AG04450 (cell line): ENCODE results near the gene SMYD5. TPM values are rescaled to one million over a fixed set of nuclear protein-coding genes. Genes with fewer than 3 reads are reported as not detected.

Experiments used
- CTCF ChIA-PET: fragments of 300-600, 350-600 bp; formaldehyde crosslinking; extraction: SDS; loops from one replicate; lab custom pipeline; 2022; ENCODE audit warnings: antibody characterized with exemption, inconsistent platforms; lab: Charles Lee
- POLR2A ChIA-PET: fragments of 350-600 bp; formaldehyde crosslinking; extraction: SDS; loops from one replicate; lab custom pipeline; 2021; ENCODE audit warnings: antibody characterized with exemption, inconsistent platforms; lab: Yijun Ruan, JAX
- DNase-seq: peaks from one replicate; pipeline ENCODE4 v3.0.0-alpha.2; 2011; ENCODE audit warnings: low read depth, low spot score
- H3K27ac ChIP-seq: one replicate; pipeline ENCODE4 v1.5.1; 2012; ENCODE audit warnings: low read depth, low read length, control low read depth
- H3K27me3 ChIP-seq: one replicate; pipeline ENCODE4 v1.6.0; 2012; ENCODE audit warnings: low read length; ENCODE audit not compliant: control insufficient read depth, insufficient read depth
- H3K4me3 ChIP-seq: 2 replicates; pipeline ENCODE4 v1.5.1; 2011; ENCODE audit warnings: mild to moderate bottlenecking, low read depth, low read length, control low read depth
- H3K9me3 ChIP-seq: 2 replicates; pipeline ENCODE4 v1.5.1; 2012; ENCODE audit warnings: low read length; ENCODE audit not compliant: control insufficient read depth, insufficient read depth
- CTCF ChIP-seq: IDR thresholded peaks from 2 replicates; pipeline ENCODE4 v1.5.1; 2011; ENCODE audit warnings: low read depth, low read length, control low read depth, inconsistent platforms
- polyA plus RNA-seq: library from polyadenylated mRNA; depleted of rRNA; stranded (reverse); fragments of >200 nt; gene quantifications from 2 replicates; pipeline ENCODE4 v1.2.3, GENCODE V29; 2011

Gene SMYD5
- polyA plus RNA-seq, 1 experiment = 10.4 TPM

GRCh38 chr2:73176205-73176880 is 37.7 kb upstream of the SMYD5 start:
- no peak for DNase-seq
- POLR2A ChIA-PET = interaction anchor here (1.3 to 1.6 kb wide), 2 partner anchors 36 to 87 kb away, joined by 6 to 7 read pairs; no protein-coding TSS in a partner anchor
- no peaks in the 10 kb centered on the region for H3K9me3 ChIP-seq
- H3K27me3 ChIP-seq = peaks cover 17% of the 10 kb centered on the region
- H3K27ac ChIP-seq = no peak overlapping the region
- CTCF ChIA-PET = interaction anchor here (0.6 to 6.0 kb wide), 61 partner anchors 10 to 422 kb away, joined by 3 to 118 read pairs (median 5); partner anchors contain the start of genes NOTO, SFXN5 and SPR
- no peak for TF ChIP-seq CTCF
- H3K4me3 ChIP-seq = peak overlapping the region; percentile 71

- ChIA-PET POLR2A (interaction anchor here (0.5 to 1.6 kb wide), 4 partner anchors 18 to 87 kb away, joined by 3 to 7 read pairs (median 5); partner anchors contain the start of gene CCT7), CTCF (interaction anchor here (0.6 to 6.0 kb wide), 75 partner anchors 9 to 661 kb away, joined by 3 to 118 read pairs (median 5); partner anchors contain the start of genes CCT7, NOTO, PRADC1 and SFXN5)
- peak overlapping the region; percentile 71 for H3K4me3 ChIP-seq
- H3K27me3 ChIP-seq = peaks cover 17% of the 10 kb centered on the region
- H3K27ac ChIP-seq = no peak overlapping the region
- peak; percentile 55 for DNase-seq
- no peaks in the 10 kb centered on the region for H3K9me3 ChIP-seq
- TF ChIP-seq CTCF = peak; percentile 91
These were observed 37.0 kb upstream of the SMYD5 start for GRCh38 chr2:73176881-73177644.

GRCh38 chr2:73177645-73178255 is 36.3 kb upstream of the SMYD5 start:
- no peak overlapping the region for H3K27ac ChIP-seq
- no peaks in the 10 kb centered on the region for H3K9me3 ChIP-seq
- CTCF ChIA-PET = interaction anchor here (0.5 to 6.0 kb wide), 73 partner anchors 8 to 661 kb away, joined by 3 to 118 read pairs (median 5); partner anchors contain the start of genes CCT7, NOTO, PRADC1 and SFXN5
- H3K4me3 ChIP-seq = no peak overlapping the region; the same call in 1 of the 2 replicates
- no peak for DNase-seq
- TF ChIP-seq CTCF = no peak
- POLR2A ChIA-PET = interaction anchor here (0.6 to 1.6 kb wide), 4 partner anchors 35 to 88 kb away, joined by 4 to 7 read pairs (median 6); partner anchors contain the start of gene CCT7
- peaks cover 22% of the 10 kb centered on the region for H3K27me3 ChIP-seq

- TF ChIP-seq CTCF = no peak
- CTCF ChIA-PET = interaction anchor here (1.2 kb wide), 2 partner anchors 8 to 27 kb away, joined by 3 to 9 read pairs; no protein-coding TSS in a partner anchor
- DNase-seq = no peak
- Histone ChIP-seq H3K27ac (no peak overlapping the region), H3K27me3 (peaks cover 43% of the 10 kb centered on the region), H3K9me3 (no peaks in the 10 kb centered on the region), H3K4me3 (no peak overlapping the region)
- POLR2A ChIA-PET = no interaction called here
These were observed 28.1 kb upstream of the SMYD5 start for GRCh38 chr2:73185965-73186364.
